ENCODE measurements around the gene GRIN3B. TPM values are rescaled to one million over a fixed set of nuclear protein-coding genes. Genes with fewer than 3 reads are reported as not detected.

Gene GRIN3B
- total RNA-seq, 4 donors from 2014 or later = not detected

GRCh38 chr19:962683-963400, 37.4 kb upstream of the GRIN3B start:
- Histone ChIP-seq H3K27me3 (no peaks in the 10 kb centered on the region), H3K36me3 (peaks cover 0 to 7% of the 10 kb centered on the region in 2 donors), H3K27ac (no peak overlapping the region), H3K9me3 (no peaks in the 10 kb centered on the region), H3K4me3 (no peak overlapping the region), H3K4me1 (no peaks in the 10 kb centered on the region)
- intact Hi-C loops (cut with DNase I; ENCODE audit: low total_unique reads) (no loop called here), in situ Hi-C loops (cut with MboI; ENCODE audit: low sequenced_read_pairs in 4 of 4) (no loop called here)
- TF ChIP-seq POLR2A (IDR thresholded peaks at IDR 0.05) (no peak), CTCF (IDR thresholded peaks at IDR 0.05 in 4 of 5, conservative IDR thresholded peaks at IDR 0.05 in 1 of 5) (no peak)
- no peak for ATAC-seq
- no peak for DNase-seq

DNA sequence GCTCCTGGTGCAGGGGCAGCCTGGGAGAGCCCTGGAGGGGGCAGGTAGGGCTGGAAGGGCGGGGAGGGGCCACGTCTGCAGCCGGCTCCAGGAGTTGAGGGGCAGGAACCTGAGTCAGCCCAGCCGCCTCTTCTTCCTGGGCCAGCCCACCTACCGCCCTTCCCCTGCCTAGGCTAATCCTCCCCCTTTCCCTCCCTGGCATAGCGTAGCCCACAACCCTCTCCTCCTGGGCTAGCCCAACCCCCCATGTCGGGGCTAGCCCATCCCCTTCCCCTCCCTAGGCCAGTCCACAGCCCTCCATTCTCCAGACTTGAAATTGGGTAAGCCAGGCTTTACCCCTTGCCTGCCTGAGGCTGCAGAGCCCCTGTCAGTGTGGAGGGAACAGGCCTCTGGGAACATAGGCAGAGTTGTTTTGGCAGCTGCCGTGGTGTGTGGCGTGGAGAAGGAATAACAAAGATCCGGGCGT, 36.7 kb upstream of the GRIN3B start:
- DNase-seq (no peak), ATAC-seq (no peak)
- intact Hi-C loops (cut with DNase I; ENCODE audit: low total_unique reads) = no loop called here
- no peak overlapping the region for H3K4me3 ChIP-seq
- no peaks in the 10 kb centered on the region for H3K27me3 ChIP-seq
- peaks cover 0 to 11% of the 10 kb centered on the region in 2 donors for H3K36me3 ChIP-seq
- H3K9me3 ChIP-seq = no peaks in the 10 kb centered on the region
- H3K4me1 ChIP-seq = no peaks in the 10 kb centered on the region
- in situ Hi-C loops (cut with MboI; ENCODE audit: low sequenced_read_pairs in 4 of 4) = no loop called here
- TF ChIP-seq POLR2A (IDR thresholded peaks at IDR 0.05) (no peak), CTCF (IDR thresholded peaks at IDR 0.05 in 4 of 5, conservative IDR thresholded peaks at IDR 0.05 in 1 of 5) (no peak)
- H3K27ac ChIP-seq = no peak overlapping the region

GRCh38 chr19:964116-964520, 36.1 kb upstream of the GRIN3B start:
- Histone ChIP-seq H3K9me3 (no peaks in the 10 kb centered on the region), H3K27ac (no peak overlapping the region), H3K4me1 (no peaks in the 10 kb centered on the region), H3K4me3 (no peak overlapping the region), H3K27me3 (no peaks in the 10 kb centered on the region), H3K36me3 (peaks cover under 1 to 17% of the 10 kb centered on the region in 2 donors)
- TF ChIP-seq CTCF (IDR thresholded peaks at IDR 0.05 in 4 of 5, conservative IDR thresholded peaks at IDR 0.05 in 1 of 5) (no peak), POLR2A (IDR thresholded peaks at IDR 0.05) (no peak)
- no peak for ATAC-seq
- no peak for DNase-seq
- in situ Hi-C loops (cut with MboI; ENCODE audit: low sequenced_read_pairs in 4 of 4) (no loop called here), intact Hi-C loops (cut with DNase I; ENCODE audit: low total_unique reads) (no loop called here)

DNA sequence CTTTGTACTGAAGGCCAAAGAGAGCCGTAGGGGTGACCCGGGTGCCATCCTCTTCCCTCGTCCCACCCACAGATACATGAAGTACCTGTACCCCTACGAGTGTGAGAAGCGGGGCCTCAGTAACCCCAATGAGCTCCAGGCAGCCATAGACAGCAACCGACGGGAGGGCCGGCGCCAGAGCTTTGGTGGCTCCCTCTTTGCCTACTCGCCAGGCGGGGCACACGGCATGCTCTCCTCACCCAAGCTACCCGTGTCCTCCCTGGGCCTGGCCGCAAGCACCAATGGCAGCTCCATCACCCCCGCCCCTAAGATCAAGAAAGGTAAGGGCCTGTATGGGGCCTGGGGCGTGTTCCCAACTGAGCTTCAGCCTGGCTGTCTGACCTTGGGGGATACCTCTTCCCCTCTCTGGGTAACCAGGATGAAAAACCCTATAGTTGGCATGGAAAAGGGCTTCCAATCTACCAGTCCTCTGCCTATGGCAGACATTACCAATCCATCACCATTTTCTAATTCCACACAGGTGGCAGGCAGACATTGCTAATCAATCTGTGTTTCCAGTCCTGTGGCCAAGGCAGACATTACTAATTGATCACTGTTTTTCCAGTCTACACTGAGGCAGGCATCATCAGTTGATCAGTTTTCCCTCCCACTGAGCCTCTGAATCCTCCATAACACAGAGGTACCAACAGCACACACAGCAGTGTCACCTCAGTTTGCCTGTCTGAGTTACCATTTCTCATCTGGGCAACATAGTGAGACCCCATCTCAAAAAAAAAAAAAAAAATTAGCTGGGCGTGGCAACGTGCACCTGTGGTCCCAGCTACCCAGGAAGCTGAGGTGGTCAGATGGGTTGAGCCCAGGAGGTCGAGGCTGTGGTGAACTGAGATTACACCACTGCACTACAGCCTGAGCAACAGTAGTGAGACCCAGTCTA, 35.2 kb upstream of the GRIN3B start:
- intact Hi-C loops (cut with DNase I; ENCODE audit: low total_unique reads) (no loop called here), in situ Hi-C loops (cut with MboI; ENCODE audit: low sequenced_read_pairs in 4 of 4) (no loop called here)
- Histone ChIP-seq H3K36me3 (peaks cover 2 to 26% of the 10 kb centered on the region in 2 donors), H3K9me3 (no peaks in the 10 kb centered on the region), H3K27ac (no peak overlapping the region), H3K4me1 (no peaks in the 10 kb centered on the region), H3K27me3 (no peaks in the 10 kb centered on the region), H3K4me3 (no peak overlapping the region)
- no peak for ATAC-seq
- TF ChIP-seq POLR2A (IDR thresholded peaks at IDR 0.05) = no peak
- TF ChIP-seq CTCF (IDR thresholded peaks at IDR 0.05 in 4 of 5, conservative IDR thresholded peaks at IDR 0.05 in 1 of 5) = no peak
- no peak for DNase-seq
